ENCODE data around the gene FKBP6.
"Not testable (repeated sequence)": the region's sequence is repeated elsewhere in the genome, so short reads cannot be mapped to it uniquely, and the experiment has no call there.

Gene FKBP6

GRCh38 chr7:73399185-73400050 lies 71.5 kb downstream of the FKBP6 start:
- DNase-seq: peak; percentile 81

GRCh38 chr7:73404860-73405259 lies 76.9 kb downstream of the FKBP6 start:
- DNase-seq: not testable (repeated sequence)
